Glomerular visceral epithelial cell (primary cell): ENCODE data around the gene ERP27.

Experiments
- DNase-seq: peaks from one replicate; pipeline ENCODE4 v3.0.0-alpha.2; 2016; ENCODE audit errors: extremely low spot score

The ERP27 gene

DNA sequence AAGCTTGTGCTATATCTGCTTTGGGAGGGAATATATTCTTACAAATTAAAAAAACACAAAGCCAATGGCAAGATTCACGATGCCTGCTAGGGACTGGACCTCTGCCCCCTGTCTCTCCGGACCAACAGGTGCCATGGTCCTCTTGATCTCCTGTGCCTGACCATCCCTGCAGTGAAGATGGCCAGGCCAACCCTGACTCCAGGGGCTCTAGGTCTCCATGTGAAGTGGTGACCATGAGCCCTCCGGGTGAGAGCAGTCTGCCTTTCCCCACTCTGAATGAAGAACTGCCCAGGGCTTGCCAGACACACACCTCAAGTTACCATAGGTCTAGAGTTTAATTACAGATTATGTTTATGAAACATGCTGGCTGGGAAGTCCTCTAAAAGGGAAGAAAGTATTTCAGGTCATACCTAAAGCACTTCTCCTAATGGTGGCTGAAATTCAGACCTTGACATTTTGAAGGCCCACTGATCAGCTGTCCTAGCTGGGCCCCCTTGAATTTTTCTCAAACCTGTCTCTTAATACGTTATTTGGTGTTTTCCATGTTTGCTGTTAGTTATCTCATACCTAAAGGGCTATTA, 21.7 kb upstream of the ERP27 start:
- DNase-seq, result no peak

DNA sequence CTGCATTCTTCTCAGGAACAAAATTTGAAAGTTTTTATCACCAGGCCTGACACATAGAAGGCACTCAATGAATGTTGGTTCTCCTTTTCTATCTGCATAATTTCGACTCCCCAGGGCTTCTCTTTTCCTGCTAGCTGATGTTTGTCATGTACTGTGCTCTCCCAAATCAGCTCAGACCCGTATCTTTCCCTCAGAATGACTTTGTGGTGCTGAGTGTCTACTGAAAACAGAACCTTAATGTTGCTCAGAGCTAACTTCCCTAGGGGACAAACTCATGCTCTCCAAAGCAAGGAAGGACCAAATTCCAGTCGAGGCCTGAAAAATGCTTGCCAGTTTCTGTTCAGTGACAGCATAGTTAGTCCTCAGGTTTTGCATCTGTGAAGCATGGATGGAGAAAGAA, 21.1 kb upstream of the ERP27 start:
- no peak for DNase-seq

DNA sequence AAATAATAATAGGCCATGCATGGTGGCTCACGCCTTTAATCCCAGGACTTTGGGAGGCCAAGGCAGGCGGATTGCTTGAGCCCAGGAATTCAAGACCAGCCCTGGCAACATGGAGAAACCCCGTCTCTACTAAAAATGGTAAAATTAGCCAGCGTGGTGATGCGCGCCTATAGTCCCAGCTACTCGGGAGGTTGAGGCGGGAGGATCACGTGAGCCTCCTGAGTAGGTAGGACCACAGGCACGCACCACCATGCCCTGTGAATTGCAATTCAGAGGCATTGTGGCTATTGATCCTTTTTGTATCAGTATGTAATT, 20.7 kb upstream of the ERP27 start:
- no peak for DNase-seq

DNA sequence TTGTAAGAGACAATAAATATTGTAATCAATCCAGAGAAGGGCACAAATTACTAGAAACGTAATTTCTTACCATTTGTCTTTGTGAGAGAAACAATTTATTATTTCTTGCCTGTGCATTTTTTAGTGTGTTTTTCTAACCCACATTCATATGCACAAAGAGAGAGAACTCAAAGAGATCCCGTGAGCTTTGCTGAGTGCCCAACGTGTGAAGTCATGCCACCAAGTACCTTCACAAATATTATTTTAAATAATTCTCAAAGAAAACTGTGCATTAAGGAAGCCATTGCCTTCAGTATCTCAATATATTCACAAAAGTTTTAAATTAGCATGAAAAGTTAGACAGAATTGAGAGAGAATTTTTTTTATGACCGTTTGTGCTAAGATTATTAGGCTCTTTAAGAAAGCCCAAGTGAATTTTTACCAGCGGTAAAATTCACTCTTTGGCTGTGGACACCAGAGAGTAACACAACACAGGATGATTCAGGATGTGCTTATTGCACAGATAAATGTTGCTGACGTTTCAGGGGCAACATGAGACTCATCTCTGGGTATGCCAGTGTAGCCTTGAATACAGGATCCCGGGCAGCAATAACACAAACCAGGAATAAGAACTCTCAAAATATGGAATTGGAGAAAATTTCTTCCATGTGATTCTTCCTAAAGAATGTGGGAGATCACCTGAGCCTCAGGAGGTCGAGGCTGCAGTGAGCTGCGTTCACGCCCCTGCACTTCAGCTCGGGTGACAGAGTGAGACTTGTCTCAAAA, 20.2 kb upstream of the ERP27 start:
- DNase-seq, result no peak

DNA sequence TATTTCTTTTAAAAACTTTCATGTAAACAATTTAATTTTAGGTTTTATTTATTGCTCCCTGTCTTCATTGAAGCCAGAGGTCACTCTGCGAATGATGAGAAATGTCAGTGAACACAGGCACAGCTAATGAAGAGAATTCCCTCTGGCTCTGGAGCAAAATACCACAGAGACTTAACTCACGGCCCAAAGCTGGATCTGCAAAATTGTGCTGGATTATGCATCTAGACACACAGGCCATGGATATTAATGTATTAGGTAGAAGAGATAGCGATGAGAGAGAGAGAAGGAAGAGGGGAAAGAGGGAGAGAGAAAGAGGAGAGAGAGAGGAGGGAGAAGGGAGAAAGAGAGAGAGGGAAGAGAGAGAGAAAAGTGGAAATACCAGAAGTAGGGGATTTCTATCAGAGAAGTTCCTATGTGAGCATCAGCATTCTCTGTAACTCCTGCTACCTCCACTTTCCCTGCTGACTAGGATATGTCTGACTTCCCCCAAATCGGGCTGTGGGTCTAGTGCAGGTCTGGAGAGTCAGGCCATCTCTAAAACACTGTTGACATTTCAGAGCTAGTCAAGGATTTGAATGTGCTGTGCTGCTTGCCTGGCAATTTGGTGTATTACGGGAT, 19.3 kb upstream of the ERP27 start:
- no peak for DNase-seq

DNA sequence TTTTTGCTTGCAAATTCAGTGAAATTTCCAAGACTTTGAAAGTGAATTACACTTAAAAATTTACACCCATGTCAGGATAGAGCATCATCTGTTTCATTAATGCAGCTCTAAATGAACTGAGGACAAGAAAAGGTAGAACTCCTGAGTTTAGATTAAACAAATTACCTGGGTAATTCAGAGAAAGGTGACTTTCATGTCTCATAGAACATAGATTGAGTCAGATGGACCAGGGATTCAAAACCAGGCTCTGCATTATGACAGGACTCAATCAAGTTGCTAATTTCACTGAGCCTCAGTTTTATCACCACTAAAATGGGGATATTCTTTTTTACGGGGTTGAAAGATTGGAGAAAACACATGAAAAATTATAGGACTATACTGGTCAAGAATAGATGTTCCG, 18.6 kb upstream of the ERP27 start:
- no peak for DNase-seq

DNA sequence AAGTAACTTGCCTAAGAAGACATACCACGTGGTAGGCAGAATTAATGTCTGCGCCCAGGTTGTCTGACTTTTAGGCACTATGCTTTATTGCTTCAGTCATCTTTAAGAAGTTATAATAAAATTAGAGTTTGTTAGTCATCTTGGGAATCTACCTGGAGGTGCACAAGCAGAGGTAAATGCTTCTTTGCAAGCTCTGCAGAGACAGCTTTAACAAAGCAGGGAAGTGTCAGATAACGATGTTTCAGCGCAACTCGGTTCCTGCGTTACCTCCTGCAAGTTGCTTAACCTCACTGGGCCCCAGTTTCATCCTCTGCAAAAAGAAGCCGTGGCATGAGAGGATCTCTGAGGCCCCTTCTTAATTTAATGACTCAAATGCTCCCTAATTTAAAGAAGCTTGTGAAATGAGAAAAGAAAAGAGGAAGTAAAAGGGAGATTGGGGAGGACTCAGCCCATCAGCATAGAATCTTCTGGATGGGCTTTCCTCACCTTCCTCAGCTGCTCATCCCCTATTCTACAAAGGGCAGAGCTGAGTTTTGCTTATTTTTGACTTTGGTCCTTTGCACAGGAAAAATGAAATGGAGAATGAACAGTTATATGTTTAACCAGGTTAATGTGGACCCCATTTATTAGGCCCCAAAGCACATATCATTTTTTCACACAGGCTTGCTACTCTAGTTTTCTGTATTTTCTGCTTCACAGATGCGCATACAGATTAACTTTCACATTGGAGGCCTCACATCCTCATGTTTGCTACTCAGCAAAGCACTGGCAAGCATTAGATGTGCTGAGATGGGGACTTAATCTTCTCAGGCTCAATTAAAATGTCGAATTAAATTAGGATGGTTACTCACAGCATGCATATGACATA, 17.9 kb upstream of the ERP27 start:
- no peak for DNase-seq

DNA sequence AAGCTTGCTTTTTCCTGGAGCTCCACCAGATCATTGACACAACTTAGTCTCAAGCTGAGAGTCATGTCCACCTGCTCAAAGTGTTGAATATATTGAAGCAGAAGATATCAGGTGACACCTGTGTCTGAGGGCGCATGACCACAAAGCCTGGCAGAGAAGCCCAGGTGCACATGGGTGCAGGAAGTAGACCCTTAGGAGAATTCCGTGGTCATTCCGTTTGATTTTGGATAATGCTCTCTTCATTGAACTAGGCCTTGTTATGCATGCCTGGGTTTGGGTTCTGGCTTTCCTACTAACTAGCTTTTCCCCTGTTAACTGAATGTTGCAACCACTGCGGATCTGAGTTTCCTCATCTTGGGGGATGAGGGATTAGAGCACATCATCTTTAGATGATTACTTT, 15.9 kb upstream of the ERP27 start:
- no peak for DNase-seq

DNA sequence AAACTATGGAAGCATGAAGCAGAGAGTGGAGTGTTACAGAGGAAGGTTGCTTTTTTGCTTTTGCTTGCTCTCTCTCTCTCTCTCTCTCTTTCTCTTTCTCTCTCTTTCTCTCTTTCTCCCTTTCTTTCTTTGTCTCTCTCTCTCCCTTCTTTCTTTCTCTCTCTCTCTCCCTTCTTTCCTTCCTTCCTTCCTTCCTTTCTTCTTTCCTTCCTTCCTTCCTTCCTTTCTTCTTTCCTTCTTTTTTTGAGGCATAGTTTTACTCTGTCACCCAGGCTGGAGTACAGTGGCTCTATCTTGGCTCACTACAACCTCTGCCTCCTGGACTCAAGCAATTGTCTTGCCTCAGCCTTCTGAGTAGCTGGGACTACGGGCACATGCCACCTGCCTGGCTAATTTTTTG, 15.4 kb upstream of the ERP27 start:
- DNase-seq, result no peak

DNA sequence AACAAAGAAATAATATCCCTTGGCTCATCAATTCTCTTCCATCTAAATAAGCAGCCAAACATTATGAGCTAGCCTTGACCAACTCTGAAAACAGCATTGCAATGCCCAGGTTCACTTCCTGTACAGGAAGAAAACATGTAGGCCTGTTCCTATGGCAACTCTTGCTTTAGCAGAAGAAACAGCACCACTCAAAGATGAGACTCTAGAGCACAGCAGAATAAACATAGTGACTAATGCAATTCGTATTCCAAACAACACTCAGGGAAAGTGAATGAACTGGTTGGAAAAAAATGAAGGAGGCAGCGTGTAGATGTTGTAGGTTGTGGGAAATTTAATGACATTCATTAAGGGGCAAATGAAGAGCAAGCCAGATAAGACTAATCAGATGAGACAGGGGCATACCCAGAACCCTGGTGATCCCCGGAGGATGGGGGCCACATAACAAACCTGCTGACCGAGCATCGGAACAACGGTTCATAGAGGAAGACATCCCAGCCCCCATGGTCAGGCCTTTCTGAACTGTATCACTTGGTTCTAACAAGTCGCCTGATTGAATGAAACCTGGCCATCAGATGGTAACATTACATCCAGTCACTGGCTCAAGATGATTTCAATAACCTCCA, 14.1 kb upstream of the ERP27 start:
- peak; percentile 63 for DNase-seq

DNA sequence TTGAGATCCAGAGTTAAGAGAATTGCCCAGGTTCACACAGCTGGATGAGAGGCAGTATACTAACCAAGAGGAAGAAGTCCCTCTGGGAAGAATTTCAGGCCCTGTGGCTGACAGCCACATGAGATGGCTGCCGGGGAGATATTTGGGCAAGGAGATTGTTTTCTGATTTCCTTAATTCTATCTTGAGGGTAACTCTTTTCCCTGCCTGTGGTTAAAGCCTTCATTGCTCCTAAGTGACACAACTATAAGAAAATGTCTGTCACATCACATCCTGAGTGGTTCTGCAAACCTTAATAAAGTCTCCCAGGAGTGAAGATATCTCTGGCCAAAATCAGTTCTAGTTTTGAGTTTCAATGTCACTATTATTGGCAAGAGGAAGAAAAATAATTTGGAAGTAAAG, 13.5 kb upstream of the ERP27 start:
- DNase-seq, result no peak

DNA sequence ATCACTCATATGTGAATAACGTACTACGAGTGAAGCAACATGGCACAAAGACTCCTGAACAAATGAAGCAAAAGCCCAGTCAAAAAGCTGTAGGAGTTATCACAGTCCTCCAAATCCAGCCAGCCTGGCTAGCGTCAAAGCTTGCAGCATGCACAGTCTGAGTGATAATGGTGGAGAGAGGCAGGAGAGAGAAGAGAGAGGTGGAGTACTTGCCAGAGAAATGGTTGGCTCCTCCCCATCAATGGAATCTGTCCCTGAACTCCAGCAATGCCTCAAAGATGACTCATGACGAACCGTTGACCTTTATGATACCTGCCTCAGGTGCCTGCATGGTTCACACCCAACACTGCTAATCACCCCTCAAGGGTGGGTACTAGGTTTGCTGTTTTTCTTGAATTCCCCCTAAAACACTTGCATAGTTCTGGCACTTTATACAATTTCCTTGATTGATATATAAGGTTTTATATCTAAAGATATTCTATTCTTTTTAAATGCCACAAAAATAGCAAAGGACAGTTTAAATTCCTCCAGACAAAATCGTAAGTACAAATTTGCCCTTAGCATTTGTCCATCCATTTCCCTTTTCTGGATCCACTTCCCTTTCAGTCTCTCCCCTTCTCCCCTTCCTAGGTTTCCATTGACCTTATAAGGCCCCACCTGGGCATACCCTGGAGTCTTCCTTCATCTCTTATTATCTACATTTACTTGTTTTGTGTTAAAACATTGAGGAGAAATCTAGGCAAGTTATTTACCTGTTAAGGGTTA, 12.8 kb upstream of the ERP27 start:
- peak; percentile 3 for DNase-seq

DNA sequence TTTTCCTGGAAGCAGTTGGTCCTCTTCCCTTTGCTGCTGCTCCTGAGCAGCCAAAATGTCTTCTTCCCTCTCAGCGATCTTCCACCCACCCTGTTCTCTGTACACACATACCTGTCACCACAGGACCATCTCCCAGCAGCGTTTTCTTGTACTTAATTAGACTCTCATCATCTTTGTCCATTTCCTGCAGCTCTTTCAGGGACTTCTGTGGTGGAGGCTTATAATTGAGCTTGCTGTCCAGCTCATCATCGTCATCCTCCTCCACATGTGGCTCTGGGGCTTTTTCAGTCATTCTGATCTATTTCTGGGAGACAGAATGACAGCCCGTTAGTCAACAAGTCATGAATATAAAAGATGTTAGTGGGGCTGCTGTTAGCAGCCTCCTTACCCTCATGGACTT, 12.1 kb upstream of the ERP27 start:
- DNase-seq, result no peak

DNA sequence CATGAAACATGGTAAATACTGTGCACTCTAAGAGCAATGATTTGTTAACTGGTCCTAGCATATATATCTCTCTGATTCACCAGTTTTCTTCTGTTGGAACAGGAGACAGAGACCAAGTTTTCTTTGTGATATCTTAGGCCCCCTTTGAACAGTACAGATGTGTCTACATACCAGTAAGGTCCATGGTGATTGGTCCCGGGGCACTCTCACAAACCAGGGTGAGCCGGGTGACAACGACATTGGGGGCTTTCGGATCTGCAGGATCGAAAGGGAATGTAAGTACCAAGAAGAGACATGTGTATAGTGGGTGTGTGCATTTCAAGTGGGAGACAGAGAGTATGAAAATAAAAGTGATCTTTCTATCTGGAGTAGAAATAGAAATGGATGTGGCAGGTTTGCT, 11.3 kb upstream of the ERP27 start:
- DNase-seq, result no peak

DNA sequence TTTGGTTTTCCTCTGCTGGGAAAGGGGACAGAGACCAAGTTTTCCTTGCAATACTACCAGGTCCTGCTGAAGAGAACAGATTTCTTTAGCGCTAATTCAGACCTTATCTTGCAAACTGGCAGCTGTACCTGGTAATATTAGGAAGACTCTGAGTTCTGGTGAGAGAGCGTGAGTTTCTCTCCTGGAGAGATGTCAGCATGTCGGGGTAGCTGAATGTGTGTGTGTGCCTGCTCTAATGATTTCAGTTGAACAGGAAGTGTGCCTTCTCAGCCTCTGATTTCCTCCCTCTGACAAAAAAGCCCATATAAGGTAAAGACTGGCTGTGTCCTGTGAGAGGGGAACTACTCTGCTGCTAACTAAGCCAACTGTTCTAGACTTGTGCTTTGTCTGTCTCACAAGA, 10.3 kb upstream of the ERP27 start:
- peak; percentile 83 for DNase-seq

DNA sequence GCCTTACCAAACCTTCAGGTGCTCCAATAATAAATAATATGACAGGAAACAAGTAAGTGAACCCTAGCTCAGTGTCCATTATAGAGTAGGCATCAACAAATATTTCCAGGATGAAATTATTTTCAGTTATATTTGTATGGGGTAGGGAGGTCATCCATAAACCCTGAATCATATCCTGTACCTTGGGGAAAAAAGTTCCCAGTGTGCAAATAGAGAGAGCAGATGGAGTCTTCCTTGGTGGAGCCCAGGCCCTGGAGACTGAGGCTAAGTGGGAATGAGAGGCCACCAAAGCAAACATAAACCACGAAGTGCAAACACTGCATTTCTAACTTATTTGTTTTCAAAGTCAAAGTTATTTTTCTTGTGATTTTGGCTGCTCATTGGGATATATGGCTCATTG, 8.5 kb upstream of the ERP27 start:
- no peak for DNase-seq

DNA sequence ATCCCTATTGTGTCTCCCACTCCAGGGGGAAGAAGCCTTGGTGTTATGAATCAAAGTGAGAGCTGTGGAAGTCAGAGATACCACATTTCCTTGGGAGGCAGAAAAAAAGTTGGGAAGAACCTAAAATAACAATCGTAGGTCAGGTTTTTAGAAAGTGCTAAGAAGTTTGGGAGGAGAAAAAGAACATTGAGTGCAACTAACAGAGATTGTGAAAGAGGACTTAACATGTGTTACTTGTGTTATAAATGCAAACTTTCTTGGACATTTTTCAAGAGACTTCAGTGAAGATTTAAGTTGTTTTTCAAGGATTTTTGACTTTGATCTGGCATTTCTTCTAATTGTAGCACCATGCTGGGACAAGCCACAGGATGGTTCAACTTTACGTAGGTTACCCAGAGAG, 7.8 kb upstream of the ERP27 start:
- DNase-seq, result no peak

DNA sequence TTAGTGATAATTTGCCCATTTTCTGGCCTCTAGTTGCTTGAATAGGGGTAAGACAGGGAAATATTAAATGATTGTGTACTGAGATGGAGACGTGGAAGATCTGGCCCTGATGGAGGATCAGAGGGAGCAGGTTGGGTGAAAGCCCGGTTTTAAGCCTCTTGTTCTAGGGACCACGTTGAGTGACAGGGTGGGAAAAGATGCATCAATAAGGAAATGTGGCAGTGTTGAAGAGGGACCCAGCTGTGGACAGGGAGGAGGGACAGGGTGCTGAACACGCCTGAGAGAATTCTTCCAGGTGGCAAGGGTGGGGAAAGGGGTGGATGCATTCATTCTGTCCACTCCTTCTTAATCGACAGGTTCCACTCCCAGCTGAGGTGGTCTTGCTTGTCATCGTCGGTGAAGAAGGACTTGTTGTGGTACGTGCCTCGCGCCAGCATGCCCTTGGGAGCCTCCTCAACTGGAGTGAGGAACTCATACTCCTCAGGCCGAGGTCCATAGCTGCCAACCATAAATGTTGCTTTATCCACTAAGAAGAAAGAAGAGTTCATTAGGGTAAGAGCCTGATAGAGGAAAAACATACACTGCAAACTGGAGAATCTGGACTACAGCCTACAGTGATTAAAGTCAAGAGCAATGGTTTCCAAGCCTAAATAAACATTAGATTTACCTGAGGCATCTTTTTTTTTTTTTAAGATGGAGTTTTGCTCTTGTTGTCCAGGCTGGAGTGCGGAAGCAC, 4.0 kb upstream of the ERP27 start:
- DNase-seq, result no peak

DNA sequence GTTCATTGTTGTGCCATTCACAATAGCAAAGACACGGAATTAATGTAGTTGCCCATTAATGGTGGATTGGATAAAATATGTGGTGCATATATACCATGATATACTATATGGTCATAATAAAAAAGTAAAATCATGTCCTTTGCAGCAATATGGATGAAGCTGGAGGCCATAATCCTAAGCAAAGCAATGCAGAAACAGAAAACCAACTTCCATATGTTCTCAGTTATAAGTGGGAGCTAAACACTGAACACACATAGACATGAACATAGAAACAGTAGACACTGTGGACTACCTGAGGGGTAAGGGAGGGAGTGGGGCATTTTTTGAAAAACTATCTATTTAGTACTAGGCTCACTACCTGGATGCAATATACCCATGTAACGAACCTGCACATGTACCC, 3.0 kb upstream of the ERP27 start:
- no peak for DNase-seq

DNA sequence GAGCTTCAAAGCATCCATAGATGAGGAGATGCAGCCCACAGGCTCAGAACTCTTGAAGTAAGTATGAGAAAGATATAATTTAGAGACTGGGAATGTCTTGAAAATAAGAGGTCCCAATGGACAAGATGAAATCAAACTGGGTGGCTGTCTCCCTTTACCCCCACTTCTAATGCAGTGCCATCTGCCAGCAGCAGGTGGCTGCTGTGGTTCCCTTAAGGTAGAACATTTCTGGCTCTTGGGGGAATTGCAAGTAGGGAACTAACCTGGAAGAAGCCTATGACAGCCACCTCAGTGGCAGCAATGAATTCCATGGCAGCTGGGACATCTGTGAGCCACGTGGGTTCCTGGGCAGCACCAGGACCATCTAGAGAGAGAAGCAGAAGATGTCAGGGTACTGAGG, 648 bp downstream of the ERP27 start:
- no peak for DNase-seq

DNA sequence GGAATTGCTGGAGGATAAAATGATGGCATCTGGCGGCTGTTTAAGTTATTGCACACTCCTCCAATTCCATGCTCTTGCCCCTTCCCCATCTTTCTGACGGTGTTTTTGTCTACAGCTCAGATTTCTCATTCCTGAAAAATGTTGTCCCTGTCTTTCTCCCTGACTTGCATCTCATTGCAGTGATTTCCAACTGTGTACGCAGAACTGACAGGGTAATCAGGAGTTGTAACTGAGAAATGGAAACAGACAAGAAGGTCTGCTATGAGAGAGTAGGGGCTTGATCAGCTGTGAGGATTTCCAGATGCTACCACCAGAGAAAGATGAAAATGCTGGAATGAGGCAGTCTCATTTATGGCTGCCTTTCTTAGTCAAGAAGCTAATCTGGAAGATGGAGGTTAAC, 1.3 kb downstream of the ERP27 start:
- no peak for DNase-seq
